GM12872 (cell line): Measurements from ENCODE around the gene DYNLL1.

Experiments used
- TF ChIP-seq, protein P1 (sequence below): IDR thresholded peaks from 3 replicates; pipeline ENCODE4 v1.5.1; 2011; ENCODE audit warnings: low read depth, mild to moderate bottlenecking, low read length, moderate library complexity; ENCODE audit not compliant: insufficient read depth

DYNLL1 gene

DNA sequence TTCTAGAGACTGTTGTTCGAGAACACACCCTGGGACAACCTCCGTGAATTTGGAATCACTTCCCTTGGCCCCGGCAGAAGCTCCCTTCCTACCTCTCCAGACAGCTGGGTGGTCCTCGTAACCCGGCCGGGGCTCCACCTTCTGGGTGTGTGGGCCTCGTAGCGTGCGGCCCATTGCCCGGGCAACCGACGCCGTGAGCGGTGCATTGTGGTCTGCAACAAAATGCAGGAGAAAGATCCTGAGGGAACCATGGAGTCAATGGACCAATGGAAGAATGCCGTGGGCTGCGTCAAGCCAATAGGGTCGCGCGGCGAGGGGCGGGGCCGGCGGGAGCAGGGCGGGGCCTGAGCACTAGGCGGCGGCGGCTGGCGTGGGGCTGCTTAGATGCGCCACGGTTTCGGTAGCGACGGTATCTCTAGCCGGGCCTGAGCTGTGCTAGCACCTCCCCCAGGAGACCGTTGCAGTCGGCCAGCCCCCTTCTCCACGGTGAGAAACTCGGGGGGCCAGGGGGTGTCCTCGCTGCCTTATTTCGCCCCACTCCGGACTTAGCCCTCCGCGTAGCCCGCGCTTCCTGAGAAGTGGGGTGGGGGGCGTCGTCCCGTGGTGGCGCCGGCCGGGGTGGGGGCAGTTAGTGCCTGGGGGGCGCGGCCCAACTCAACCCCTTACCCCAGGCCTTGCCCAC is at the start of gene DYNLL1:
DYNLL1 (plus strand) TSS at position 383 of the 682 bp plus-strand sequence. CDS start 309 bp downstream, outside the sequence.
- TF ChIP-seq, protein P1, sequence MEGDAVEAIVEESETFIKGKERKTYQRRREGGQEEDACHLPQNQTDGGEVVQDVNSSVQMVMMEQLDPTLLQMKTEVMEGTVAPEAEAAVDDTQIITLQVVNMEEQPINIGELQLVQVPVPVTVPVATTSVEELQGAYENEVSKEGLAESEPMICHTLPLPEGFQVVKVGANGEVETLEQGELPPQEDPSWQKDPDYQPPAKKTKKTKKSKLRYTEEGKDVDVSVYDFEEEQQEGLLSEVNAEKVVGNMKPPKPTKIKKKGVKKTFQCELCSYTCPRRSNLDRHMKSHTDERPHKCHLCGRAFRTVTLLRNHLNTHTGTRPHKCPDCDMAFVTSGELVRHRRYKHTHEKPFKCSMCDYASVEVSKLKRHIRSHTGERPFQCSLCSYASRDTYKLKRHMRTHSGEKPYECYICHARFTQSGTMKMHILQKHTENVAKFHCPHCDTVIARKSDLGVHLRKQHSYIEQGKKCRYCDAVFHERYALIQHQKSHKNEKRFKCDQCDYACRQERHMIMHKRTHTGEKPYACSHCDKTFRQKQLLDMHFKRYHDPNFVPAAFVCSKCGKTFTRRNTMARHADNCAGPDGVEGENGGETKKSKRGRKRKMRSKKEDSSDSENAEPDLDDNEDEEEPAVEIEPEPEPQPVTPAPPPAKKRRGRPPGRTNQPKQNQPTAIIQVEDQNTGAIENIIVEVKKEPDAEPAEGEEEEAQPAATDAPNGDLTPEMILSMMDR = no peak

DNA sequence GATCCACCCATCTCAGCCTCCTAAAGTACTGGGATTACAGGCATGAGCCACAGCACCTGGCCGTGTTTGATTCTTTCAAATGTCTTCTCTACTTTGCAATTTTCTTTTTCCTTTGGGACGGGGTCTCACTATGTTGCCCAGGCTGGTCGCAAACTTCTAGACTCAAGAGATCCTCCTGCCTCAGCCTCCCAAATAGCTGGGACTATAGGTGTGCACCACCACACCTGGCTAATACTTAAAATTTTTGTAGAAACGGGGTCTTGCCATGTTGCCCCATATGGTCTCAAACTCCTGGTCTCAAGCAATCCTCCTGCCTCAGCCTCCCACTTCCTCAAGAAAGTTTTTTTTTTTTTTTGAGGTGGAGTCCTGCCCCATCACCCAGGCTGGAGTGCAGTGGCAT is 47.9 kb upstream of the DYNLL1 start:
- TF ChIP-seq, protein P1 = no peak

DNA sequence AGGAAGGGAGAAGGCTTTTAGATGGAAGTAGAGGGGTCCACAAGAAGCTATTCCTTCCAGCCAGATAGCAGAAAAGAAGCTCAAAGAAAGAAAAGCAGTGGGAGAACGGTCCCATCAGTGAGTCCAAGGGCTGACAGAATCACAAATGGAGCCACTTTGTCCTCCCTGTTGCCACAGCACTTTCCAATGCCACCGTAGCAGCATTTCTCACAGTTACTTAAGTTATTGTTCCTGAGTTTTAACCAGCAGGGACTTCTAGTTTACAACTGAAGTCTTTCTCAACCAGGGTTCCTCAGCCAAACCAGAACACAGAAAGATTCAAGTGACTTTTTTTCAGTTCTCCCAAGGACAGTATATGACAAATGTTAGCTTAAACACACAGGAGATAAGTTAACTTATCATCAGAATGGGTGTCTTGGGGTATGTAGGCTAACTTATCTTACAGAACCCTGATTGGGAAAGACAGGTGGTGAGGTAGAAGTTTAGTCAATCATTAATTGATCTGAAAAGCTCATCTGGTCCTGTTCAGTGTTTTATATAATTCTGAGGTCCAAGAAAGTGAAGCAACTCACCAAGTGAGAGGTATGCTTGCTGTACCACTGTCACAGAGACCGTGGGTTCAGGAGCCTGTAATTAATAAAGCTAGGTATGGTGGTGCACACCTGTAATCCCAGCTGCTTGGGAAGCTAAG is 42.7 kb upstream of the DYNLL1 start:
- TF ChIP-seq, protein P1 = no peak

DNA sequence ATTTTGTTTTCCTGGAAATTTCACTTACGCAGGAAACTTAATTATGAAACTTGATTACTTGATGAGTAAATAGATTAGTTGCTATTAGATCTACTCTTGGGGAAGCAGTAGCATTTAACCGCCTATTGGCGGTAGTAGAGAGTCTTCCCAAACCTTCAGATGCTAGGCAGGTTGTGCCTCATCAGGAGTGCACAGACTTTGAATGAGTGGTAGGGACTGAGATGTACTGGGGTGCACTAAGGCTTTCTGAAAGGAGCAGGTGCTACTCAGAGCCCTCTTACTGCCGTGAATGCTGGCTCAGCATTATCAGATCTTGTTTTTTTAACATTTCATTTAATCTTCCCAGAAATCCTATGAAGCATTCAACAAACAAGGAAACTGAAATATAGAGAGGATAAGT is 41.9 kb upstream of the DYNLL1 start:
- TF ChIP-seq, protein P1 = peak; percentile 80

DNA sequence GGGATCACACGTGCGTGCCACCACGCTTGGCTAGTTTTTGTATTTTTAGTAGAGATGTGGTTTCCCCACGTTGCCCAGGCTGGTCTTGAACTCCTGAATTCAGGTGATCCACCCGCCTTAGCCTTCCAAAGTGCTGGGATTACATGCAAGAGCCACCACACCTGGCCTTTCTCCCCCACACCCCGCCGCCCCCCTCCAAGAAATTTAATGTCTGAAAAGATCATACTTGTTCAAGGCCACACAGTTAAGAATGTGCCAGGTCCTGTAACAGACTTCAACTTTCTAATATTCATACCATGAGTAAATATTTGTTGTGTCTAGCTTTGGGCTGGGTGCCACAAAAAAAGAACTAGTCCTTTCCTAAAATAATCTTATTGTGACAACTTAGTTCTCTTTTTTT is 40.6 kb upstream of the DYNLL1 start:
- TF ChIP-seq, protein P1 = no peak

DNA sequence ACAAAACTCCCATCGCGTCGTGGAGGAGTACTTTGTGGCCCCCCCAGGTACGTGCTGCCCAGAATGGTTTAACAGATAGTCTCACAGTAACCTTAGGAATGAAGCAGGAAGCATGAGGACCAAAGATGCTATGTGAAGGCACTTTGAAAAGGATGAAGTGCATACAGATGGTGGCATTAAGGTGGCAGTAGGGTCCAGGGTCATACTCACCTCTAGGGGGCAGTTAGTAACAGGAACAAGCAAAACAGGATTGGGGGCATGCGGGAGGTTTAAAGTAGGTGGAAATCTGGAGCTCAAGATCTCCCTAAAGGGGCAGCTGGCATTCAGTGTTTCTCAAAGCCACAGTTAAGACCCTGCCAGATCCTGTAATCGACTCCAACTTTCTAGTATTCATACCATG is 38.8 kb upstream of the DYNLL1 start:
- TF ChIP-seq, protein P1 = peak; percentile 58

DNA sequence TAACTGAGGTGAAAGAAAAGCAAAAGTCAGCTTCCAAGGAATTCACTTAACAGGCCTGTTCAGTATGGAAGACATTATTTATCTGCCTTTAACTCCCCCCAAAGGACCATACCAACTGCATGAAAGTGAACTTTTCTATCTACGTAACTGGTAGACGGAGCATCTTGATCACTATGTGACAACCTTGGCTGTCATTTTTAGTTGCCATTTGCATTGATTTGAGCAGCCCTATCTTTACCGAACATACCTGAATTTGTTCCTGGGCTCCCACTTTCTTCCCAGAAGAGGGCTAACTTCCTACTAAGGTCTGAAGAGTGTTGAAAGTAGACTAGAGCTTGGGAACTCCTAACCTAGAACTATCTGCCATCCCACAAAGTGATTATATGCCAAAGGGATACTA is 35.8 kb upstream of the DYNLL1 start:
- TF ChIP-seq, protein P1 = no peak
